HG03103 (cell line): ENCODE results near the gene MEDAG.

Experiments
- ATAC-seq: cut with Tn5 transposase; IDR thresholded peaks from one replicate; pipeline ENCODE4 v1.9.1; 2021; ENCODE audit warnings: low read depth; ENCODE audit not compliant: unreplicated experiment

MEDAG gene

DNA sequence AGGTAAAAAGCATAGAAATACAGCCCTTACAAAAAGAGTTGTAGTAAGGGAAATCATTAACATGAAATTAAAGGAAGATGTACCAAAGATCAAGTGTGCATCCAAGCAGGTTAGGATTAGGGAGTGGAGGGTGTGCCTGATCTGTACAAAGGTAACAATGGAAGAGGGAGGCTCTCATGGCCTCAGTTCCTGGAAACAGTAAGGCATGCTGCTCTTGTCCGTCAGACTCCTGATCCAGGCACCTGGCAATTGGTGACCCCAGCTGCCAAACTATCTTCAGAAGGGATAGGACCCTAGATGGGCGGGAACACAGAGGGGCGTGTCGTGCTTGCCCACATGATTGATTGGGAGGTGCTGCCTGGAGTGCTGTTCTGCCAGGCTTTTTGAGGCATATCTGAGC is 30.9 kb downstream of the MEDAG start:
- no peak for ATAC-seq

DNA sequence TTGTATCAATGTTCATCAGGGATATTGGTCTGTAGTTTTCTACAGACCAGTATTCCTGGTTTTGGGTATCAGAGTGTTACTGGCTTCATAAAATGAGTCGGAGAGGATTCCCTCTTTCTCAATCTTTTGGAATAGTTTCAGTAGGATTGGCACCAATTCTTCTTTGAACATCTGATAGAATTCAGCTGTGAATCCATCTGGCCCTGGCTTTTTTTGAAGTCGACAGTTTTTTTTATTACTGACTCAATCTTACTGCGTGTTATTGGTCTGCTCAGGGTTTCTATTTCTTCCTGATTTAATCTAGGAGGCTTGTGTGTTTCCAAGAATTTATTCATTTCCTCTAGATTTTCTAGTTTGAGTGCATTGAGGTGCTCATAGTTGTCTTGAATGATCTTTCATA is 37.8 kb downstream of the MEDAG start:
- ATAC-seq: no peak

DNA sequence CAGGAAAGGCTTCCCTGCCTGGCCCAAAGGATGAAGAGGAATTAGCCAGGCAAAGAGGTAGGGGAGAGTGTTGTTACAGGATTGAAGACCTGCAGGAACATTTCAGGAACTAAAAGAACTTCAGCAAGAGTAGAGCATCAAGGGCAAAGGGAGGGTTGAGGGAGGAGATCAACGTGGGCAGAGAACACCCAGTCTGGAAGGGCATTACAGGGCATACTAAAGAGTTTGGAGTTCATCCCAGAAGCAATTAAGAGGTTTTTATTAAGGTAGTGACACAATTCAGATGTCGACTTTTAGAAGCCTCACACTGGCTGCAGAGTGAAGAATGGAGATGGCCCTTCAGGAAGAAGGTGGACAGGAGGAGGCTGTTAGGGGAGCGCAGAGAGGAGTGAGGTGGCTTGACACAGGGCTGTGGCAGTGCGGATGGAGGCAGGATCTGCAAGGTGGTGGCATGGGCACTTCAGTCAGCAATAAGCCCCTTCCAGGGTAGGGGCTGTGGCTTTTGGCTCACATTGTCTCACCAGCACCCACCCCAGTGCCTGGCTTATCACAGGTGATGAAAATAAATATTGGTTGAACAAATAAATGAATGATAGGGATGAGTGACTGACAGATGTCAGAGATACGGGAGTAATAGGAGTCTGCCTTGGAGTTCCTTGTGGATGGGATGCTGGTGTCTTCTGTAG is 51.3 kb downstream of the MEDAG start:
- no peak for ATAC-seq

DNA sequence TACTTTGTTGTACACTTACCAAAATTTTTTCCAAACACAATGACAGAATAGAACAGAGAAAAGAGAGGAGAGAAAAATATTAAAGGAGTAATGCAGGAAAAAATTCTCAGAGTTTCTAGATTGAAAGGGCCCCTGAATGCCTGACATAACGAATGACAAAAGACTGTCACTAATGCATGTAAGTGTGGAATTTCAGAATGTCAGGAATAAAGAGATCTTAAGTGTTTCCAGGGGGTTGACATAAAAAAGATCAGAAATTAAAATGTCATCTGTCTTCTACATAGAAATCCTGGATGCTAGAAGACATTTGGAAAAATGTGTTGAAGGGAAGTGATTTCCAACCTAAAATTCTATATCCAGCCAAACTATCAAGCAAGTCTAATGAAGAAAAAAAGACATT is 53.6 kb downstream of the MEDAG start:
- no peak for ATAC-seq

DNA sequence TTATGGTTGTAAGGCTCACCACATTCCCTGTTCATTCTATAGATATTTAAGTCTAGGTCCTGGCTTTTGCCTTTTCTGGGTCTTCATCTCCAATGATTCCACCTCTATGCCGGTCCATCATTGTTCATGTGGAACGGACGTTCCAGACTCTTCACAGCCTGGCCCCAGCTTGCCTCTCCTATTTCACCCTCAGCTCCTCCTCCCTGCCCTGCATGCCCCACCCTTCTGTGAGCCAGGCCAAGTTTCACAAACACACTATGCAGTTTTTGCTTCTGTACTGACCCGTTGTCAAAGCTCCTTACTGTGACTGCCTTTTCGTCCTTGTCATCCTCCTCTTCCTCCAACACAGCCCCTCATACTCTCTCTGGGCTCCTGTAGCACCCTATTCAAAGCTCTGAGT is 57.7 kb downstream of the MEDAG start:
- ATAC-seq: no peak

DNA sequence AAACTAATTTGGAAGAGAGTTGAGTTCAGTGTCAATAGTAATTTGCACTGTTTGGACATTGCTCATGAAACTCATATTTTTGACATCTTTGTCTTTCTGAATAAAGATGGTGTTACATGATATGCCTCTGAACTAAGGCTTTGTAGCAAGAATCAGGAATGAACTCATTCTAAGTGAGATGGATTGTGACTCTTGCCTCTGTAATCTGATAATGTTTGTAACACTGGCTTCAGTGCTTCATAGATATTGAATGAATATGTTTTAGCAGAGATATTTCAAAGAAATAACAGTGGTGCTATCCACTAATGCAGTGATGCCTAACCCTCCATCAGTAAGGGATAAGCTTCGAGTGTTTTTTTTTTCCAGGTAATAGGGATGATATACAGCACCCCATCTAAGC is 59.3 kb downstream of the MEDAG start:
- no peak for ATAC-seq

DNA sequence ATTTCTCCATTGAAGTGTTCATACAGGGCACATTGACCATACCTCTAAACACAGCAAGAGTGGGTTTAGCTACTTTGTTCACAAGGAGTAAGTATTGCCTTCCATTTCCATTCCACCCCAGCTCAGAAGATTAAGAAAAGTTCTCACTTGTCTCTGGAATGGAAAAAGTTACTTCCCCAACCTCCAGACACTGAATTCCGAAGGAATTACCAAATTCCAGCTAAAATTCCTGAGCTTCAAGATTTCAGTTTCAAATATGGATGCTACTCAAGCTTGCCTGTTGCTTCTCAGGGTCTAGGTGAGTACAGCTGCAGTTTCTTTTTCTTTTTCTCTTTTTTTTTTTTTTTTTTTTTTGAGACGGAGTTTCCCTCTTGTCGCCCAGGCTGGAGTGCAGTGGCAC is 60.0 kb downstream of the MEDAG start:
- no peak for ATAC-seq

DNA sequence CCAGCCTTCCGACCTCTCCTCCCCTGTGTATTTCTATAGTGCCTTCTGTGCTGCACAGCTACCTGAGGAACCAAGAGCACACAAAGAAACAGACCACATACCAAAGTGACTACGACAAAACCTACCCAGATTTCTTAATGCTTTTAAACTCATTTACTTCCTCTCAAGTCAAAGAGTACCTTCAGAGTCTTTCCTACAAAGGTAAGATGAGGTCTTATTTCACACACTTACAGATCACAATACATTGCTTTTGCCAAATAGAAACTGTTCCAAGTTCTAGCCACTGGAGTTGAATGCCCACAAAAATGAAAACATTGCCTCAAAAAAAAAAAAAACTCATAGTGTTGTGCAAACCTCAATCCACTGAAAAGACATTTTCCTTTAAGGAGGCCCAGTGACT is 62.8 kb downstream of the MEDAG start:
- no peak for ATAC-seq

DNA sequence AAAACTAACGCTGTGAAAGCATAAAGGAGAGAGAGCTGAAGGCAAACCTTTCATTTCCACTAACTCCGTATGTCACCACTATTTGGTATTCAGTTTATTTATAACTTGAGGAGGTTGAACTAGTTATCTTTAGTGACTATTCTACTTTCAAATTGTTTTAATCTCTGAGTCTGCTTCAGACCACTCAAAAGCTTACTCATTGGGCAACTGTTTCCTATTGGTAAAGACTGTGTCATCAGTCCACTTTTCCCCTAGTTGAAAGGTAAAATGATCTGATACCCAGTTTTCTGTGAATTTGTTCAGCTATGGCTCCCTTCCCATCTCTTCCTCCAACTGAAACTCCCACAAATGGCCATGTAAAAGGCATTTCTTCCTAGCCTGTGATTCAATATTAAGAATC is 65.5 kb downstream of the MEDAG start:
- no peak for ATAC-seq

DNA sequence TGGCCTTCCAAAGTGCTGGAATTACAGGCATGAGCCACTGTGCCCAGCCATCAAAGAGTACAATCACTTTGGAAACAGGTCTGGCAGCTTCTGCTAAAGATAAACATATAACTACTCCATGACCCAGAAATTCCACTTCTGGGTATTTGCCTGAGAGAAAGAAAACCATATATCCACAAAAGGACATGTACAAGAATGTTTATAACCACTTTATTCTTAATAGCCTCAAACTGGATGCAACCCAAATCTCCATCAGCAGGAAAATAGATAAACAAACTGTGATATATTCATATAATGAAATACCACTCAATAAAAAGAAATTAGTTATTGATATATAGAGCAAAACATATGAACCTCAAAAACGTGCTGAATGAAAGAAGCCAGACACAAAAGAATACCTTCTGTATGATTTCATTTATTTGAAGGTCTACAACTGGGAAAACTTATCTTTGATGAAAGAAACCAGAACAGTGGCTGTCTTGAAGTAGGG is 66.9 kb downstream of the MEDAG start:
- no peak for ATAC-seq

DNA sequence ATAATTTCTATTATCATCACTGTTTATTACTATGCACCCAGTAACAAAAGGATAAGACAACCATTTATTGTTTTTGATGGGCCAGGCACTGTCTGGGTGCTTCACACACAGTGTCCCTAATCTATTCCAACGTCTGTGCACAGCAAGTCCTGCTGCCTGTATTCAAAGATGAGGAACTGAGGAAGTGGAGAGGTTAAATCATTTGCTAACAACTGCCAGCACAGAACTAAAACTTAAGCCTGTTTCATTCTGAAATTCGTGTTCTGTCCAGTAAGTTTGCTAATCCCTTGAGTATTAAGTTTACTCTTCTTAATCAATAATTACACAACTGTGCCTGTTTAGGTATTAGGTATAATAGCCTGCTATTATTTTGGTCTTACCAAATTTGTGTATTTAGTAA is 68.3 kb downstream of the MEDAG start:
- no peak for ATAC-seq
